ENCODE measurements around the gene C1orf159. TPM values are rescaled to one million over a fixed set of nuclear protein-coding genes. Genes with fewer than 3 reads are reported as not detected.

C1orf159 gene
- total RNA-seq, 2 donors from 2014 or later = 23.1 to 29.5 TPM

DNA sequence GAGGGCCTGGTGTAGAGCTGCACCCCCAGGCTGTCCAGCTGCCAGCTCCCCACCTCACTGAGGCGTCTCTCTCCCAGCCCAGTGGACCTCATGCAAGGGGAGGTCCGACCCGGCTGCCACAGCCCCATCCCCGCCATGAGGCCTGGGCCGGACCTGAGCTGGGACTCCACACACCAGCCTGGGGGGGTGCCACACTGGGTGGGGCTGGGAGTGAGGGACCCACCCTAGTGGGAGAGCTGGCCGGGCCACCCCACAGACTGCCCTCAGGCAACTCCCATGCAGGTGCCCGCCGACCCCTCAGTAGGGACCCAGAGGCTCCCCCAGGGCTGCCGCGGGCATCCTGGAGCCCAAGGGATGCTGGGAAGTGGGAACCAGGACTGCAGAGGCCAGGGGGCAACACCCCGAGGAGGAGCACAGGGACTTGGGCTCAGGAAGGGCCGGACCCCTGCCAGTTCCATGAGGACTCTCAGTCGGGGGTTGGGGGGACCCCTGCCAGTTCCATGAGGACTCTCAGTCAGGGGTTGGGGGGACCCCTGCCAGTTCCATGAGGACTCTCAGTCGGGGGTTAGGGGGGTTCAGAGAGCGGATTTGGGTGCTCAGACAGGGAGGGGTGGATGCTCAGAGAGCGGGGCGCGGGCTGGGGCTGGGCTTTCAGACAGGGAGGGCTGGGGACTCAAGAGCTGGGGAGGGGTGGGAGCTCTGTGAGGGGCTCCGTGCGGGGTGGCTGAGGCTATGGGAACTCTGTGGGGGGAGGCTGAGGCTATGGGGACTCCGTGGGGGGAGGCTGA lies 40.5 kb downstream of the C1orf159 start:
- 74 to 88% methylated on average over 4 to 21 of the region's 21 CpGs for WGBS, 2 experiments (ENCODE audit: insufficient coverage in 1 of 2, insufficient read length in 1 of 2)
- peaks cover 2% of the 10 kb centered on the region for H3K4me1 Mint-ChIP-seq
- peaks cover 28% of the 10 kb centered on the region for H3K27me3 ChIP-seq (ENCODE audit: control insufficient read depth, insufficient read depth, low read length, poor library complexity, severe bottlenecking)
- DNase-seq = peak; percentile 44
- H3K27ac ChIP-seq (ENCODE audit: low read depth, low read length) = no peak overlapping the region
- peaks cover 7% of the 10 kb centered on the region for H3K4me1 ChIP-seq (ENCODE audit: control insufficient read depth, insufficient read depth, low read length)
- no peaks in the 10 kb centered on the region for H3K36me3 Mint-ChIP-seq (ENCODE audit: low read depth)
- no peak overlapping the region for H3K4me3 ChIP-seq (ENCODE audit: low read length)
- no peaks in the 10 kb centered on the region for H3K36me3 ChIP-seq (ENCODE audit: control insufficient read depth, insufficient read depth, low read length)
- H3K9me3 ChIP-seq (ENCODE audit: control insufficient read depth, low read length) = no peaks in the 10 kb centered on the region
- H3K9me3 Mint-ChIP-seq = no peaks in the 10 kb centered on the region
- H3K27ac Mint-ChIP-seq = no peak overlapping the region
- TF ChIP-seq, protein P1, sequence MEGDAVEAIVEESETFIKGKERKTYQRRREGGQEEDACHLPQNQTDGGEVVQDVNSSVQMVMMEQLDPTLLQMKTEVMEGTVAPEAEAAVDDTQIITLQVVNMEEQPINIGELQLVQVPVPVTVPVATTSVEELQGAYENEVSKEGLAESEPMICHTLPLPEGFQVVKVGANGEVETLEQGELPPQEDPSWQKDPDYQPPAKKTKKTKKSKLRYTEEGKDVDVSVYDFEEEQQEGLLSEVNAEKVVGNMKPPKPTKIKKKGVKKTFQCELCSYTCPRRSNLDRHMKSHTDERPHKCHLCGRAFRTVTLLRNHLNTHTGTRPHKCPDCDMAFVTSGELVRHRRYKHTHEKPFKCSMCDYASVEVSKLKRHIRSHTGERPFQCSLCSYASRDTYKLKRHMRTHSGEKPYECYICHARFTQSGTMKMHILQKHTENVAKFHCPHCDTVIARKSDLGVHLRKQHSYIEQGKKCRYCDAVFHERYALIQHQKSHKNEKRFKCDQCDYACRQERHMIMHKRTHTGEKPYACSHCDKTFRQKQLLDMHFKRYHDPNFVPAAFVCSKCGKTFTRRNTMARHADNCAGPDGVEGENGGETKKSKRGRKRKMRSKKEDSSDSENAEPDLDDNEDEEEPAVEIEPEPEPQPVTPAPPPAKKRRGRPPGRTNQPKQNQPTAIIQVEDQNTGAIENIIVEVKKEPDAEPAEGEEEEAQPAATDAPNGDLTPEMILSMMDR (conservative IDR thresholded peaks at IDR 0.05) = no peak
- no peak overlapping the region for H3K4me3 Mint-ChIP-seq
- peaks cover 22% of the 10 kb centered on the region for H3K27me3 Mint-ChIP-seq (ENCODE audit: insufficient read depth)
- H3K9ac ChIP-seq (ENCODE audit: extremely low read depth, low read length, poor library complexity, severe bottlenecking) = no peak overlapping the region

DNA sequence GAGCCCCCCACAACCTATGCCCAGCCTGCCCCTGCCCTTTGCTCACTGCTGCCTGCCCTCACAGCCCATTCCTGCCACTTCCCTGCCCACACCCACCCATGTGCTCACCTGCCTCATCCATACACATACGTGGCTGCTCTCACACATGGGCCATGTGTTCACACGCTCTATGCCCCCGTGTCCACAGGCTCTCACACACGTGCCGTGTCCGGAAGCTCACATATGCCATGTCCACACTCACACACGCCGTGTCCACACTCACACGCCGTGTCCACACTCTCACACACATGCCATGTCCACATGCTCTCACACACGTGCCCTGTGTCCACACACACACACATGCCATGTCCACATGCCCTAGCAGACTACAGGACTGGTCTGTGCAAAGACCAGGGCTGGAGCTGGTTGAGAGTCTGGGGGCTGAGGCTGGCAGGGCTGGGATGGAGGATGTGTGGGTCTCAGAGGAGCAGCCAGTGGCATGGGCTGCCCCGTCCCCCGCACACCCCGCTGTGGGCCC lies 41.2 kb downstream of the C1orf159 start:
- H3K27me3 Mint-ChIP-seq (ENCODE audit: insufficient read depth) = peaks cover 28% of the 10 kb centered on the region
- Histone ChIP-seq H3K27ac (ENCODE audit: low read depth, low read length) (no peak overlapping the region), H3K9ac (ENCODE audit: extremely low read depth, low read length, poor library complexity, severe bottlenecking) (no peak overlapping the region), H3K4me3 (ENCODE audit: low read length) (no peak overlapping the region), H3K27me3 (ENCODE audit: control insufficient read depth, insufficient read depth, low read length, poor library complexity, severe bottlenecking) (peaks cover 35% of the 10 kb centered on the region), H3K4me1 (ENCODE audit: control insufficient read depth, insufficient read depth, low read length) (peaks cover 4% of the 10 kb centered on the region), H3K9me3 (ENCODE audit: control insufficient read depth, low read length) (no peaks in the 10 kb centered on the region), H3K36me3 (ENCODE audit: control insufficient read depth, insufficient read depth, low read length) (no peaks in the 10 kb centered on the region)
- H3K27ac Mint-ChIP-seq = no peak overlapping the region
- DNase-seq = peak; percentile 45
- H3K36me3 Mint-ChIP-seq (ENCODE audit: low read depth) = no peaks in the 10 kb centered on the region
- peaks cover 2% of the 10 kb centered on the region for H3K4me1 Mint-ChIP-seq
- WGBS, 2 experiments (ENCODE audit: insufficient coverage in 1 of 2, insufficient read length in 1 of 2) = 93 to 94% methylated on average over 8 to 14 of the region's 14 CpGs
- TF ChIP-seq, protein P1 (conservative IDR thresholded peaks at IDR 0.05) = no peak
- H3K4me3 Mint-ChIP-seq = no peak overlapping the region
- H3K9me3 Mint-ChIP-seq = no peaks in the 10 kb centered on the region

DNA sequence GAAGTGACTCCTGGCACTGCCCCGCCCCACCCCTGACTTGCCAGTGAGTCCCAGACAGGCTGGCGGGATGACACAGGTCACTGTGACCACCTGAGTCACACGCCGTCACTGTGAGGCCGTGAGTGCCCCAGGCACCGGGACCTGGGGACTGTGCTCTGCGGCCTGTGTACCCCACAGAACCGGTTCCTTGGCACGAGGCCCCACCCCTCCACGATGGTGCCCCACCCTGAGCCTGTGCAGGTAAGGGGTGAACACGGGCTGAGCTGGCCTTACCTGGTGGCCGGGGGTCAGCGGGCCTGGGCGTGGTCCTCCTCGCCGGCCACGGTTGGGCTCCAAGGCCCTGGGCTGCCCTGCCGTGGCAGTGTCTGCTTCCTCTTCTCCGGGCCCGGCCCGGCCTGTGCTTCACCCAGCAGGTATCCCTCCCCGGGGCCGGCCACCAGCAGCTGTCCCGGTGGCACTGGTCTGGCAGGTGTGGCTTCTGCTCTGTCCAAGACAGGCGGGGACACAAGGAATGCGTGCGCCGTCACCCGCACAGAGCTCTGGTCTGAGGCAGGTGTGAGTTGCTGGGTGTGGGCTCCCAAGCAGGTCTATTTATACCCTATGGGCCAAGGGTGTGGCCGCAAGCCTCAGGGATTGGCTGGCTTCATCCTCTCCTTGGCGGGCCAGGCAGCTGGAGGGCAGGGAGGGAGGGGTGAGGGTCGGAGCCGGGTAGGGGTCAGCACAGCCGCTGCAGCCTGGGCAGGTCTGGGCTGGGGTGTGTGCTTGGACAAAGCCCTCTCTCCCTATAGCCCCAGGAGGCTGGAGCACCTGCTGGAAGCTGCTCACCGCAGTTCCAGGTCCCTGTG lies 41.9 kb downstream of the C1orf159 start, which contains the start of gene RNF223:
RNF223 (minus strand) TSS at position 564 of the 845 bp plus-strand sequence. CDS start 1,740 bp downstream, outside the sequence.
- no peaks in the 10 kb centered on the region for H3K36me3 Mint-ChIP-seq (ENCODE audit: low read depth)
- H3K27me3 ChIP-seq (ENCODE audit: control insufficient read depth, insufficient read depth, low read length, poor library complexity, severe bottlenecking) = peaks cover 33% of the 10 kb centered on the region
- TF ChIP-seq, protein P1 (conservative IDR thresholded peaks at IDR 0.05) = no peak
- no peak within 1 kb of the TSS for H3K27ac Mint-ChIP-seq
- no peaks in the 10 kb centered on the region for H3K36me3 ChIP-seq (ENCODE audit: control insufficient read depth, insufficient read depth, low read length)
- no peak for DNase-seq
- H3K9me3 ChIP-seq (ENCODE audit: control insufficient read depth, low read length) = no peaks in the 10 kb centered on the region
- no peak within 1 kb of the TSS for H3K4me3 ChIP-seq (ENCODE audit: low read length)
- WGBS, 2 experiments (ENCODE audit: insufficient coverage in 1 of 2, insufficient read length in 1 of 2) = 86 to 92% methylated on average over 15 to 35 of the region's 35 CpGs
- H3K9ac ChIP-seq (ENCODE audit: extremely low read depth, low read length, poor library complexity, severe bottlenecking) = no peak within 1 kb of the TSS
- H3K27ac ChIP-seq (ENCODE audit: low read depth, low read length) = no peak within 1 kb of the TSS
- H3K9me3 Mint-ChIP-seq = no peaks in the 10 kb centered on the region
- H3K4me1 ChIP-seq (ENCODE audit: control insufficient read depth, insufficient read depth, low read length) = no peaks in the 10 kb centered on the region
- no peaks in the 10 kb centered on the region for H3K4me1 Mint-ChIP-seq
- H3K4me3 Mint-ChIP-seq = no peak within 1 kb of the TSS
- peaks cover 25% of the 10 kb centered on the region for H3K27me3 Mint-ChIP-seq (ENCODE audit: insufficient read depth)
